HepG2 (cell line): Measurements from ENCODE around the gene COMMD1. TPM values are rescaled to one million over a fixed set of nuclear protein-coding genes. Genes with fewer than 3 reads are reported as not detected.

Source experiments
- ATAC-seq: fragments of 200-7000 bp; cut with Tn5 transposase; 3 replicates; pipeline ENCODE4 v1.9.1; 2020; ENCODE audit warnings: mild to moderate bottlenecking, moderate library complexity
- BruUV-seq: library from RNA; stranded (reverse); fragments of 400-500 nt; replicated peaks from 2 replicates; lab custom pipeline; 2021; lab: Mats Ljungman, UMichigan
- CTCF ChIA-PET: fragments of 300-600 bp; formaldehyde crosslinking; extraction: SDS; loops from one replicate; lab custom pipeline; 2021; ENCODE audit warnings: low total read pairs, inconsistent platforms, low intra/inter-chr PET ratio; lab: Yijun Ruan, JAX
- POLR2A ChIA-PET: fragments of 350-600 bp; sonication (Branson Sonifier 250); formaldehyde crosslinking; loops from one replicate; lab custom pipeline; 2020; ENCODE audit warnings: antibody characterized with exemption, inconsistent platforms; lab: Yijun Ruan, JAX
- DNase-seq: peaks from one replicate; pipeline ENCODE4 v3.0.0-alpha.2; 2015; ENCODE audit warnings: low spot score
- FAIRE-seq: peaks from 3 replicates; lab custom pipeline; 2011; peaks lifted over from hg19 to GRCh38; lab: Jason Lieb, UNC
- H2AFZ ChIP-seq: one replicate; pipeline ENCODE4 v1.6.1; 2011; ENCODE audit warnings: low read length, inconsistent platforms
- H3K27ac ChIP-seq: fragments of 300-600 bp; 3 replicates; pipeline ENCODE4 v1.8.0; 2011; ENCODE audit warnings: mixed run types, mild to moderate bottlenecking, mixed read lengths, low read length, inconsistent platforms; ENCODE audit not compliant: insufficient read depth; ENCODE audit errors: extremely low read length
- H3K27me3 ChIP-seq, 2 experiments: fragments of 200-600 bp in 1 of 2; 2 replicates in 1 of 2; 3 replicates in 1 of 2; pipeline versions ENCODE4 v1.6.0 to v1.8.0; 2011; ENCODE audit warnings: low read length in 2 of 2, mild to moderate bottlenecking in 2 of 2, moderate library complexity in 2 of 2, inconsistent platforms in 1 of 2; ENCODE audit not compliant: insufficient read depth in 2 of 2, control insufficient read depth in 1 of 2
- H3K36me3 ChIP-seq, 2 experiments: fragments of 200-600 bp in 1 of 2; replicated peaks in 1 of 2; 2 replicates in 1 of 2; 3 replicates in 1 of 2; pipeline versions ENCODE4 v1.5.1 to v1.8.0; 2011; ENCODE audit warnings: low read length in 2 of 2, inconsistent platforms in 1 of 2; ENCODE audit not compliant: insufficient read depth in 2 of 2, control insufficient read depth in 1 of 2
- H3K4me1 ChIP-seq: 2 replicates; pipeline ENCODE4 v1.5.1; 2012; ENCODE audit warnings: low read length, inconsistent platforms; ENCODE audit not compliant: insufficient read depth
- H3K4me2 ChIP-seq: 2 replicates; pipeline ENCODE4 v1.6.0; 2011; ENCODE audit warnings: low read depth, low read length, inconsistent platforms
- H3K4me3 ChIP-seq, 3 experiments: fragments of 200-600 bp in 1 of 3; sonication (generic), shearing (Covaris generic) in 1 of 3; replicated peaks in 1 of 3; 2 replicates each; pipeline ENCODE4 v1.5.1; 2011 to 2016; ENCODE audit warnings: low read length in 3 of 3, inconsistent platforms in 2 of 3, low read depth in 2 of 3, mild to moderate bottlenecking in 2 of 3, control low read depth in 1 of 3, mixed read lengths in 1 of 3; ENCODE audit not compliant: insufficient read depth in 1 of 3
- H3K79me2 ChIP-seq: one replicate; pipeline ENCODE4 v1.6.1; 2011; ENCODE audit warnings: low read length, inconsistent platforms; ENCODE audit not compliant: insufficient read depth
- H3K9ac ChIP-seq: 2 replicates; pipeline ENCODE4 v1.6.0; 2011; ENCODE audit warnings: mild to moderate bottlenecking, low read depth, low read length, inconsistent platforms; ENCODE audit not compliant: insufficient read depth
- H3K9me3 ChIP-seq: 2 replicates; pipeline ENCODE4 v1.5.1; 2012; ENCODE audit warnings: mild to moderate bottlenecking, low read length
- H4K20me1 ChIP-seq: 2 replicates; pipeline ENCODE4 v1.6.0; 2011; ENCODE audit warnings: inconsistent platforms, mild to moderate bottlenecking, low read length, moderate library complexity; ENCODE audit not compliant: insufficient read depth
- AGO1 ChIP-seq: fragments of 200-400 bp; formaldehyde crosslinking; IDR thresholded peaks from 2 replicates; pipeline ENCODE4 v1.6.1; 2017; ENCODE audit warnings: mild to moderate bottlenecking, low read depth, low read length, moderate library complexity; ENCODE audit not compliant: poor library complexity, severe bottlenecking
- CTCF ChIP-seq: sonication (generic); formaldehyde crosslinking; IDR thresholded peaks from 2 replicates; pipeline ENCODE4 v1.5.0; 2020; ENCODE audit warnings: mild to moderate bottlenecking, missing genetic modification reagents, moderate library complexity
- FOXP4 ChIP-seq: sonication (generic); formaldehyde crosslinking; IDR thresholded peaks from 2 replicates; pipeline ENCODE4 v1.4.0; 2020; ENCODE audit warnings: missing genetic modification reagents
- POLR2G ChIP-seq: fragments of 200-400 bp; formaldehyde crosslinking; IDR thresholded peaks from 2 replicates; pipeline ENCODE4 v1.6.1; 2018; ENCODE audit warnings: mild to moderate bottlenecking, low read depth, low read length, moderate library complexity
- STAG1 ChIP-seq: sonication (generic); formaldehyde crosslinking; IDR thresholded peaks from 2 replicates; pipeline ENCODE4 v1.4.0; 2020; ENCODE audit warnings: missing genetic modification reagents
- WGBS: methylation state at CpG from one replicate; pipeline ENCODE4 v1.1.6; 2017; ENCODE audit warnings: low lambda C conversion rate; 5-methylcytosine and 5-hydroxymethylcytosine counted together
- in situ Hi-C: cut with HindIII; loops from 2 replicates; pipeline ENCODE4 v1.10.0; 2017; ENCODE audit warnings: low pct_unique_long_range_greater_than_20kb; ENCODE audit not compliant: extremely low pct_ligation_motif_present
- intact Hi-C: fragments of 100-400 bp; cut with micrococcal nuclease; formaldehyde crosslinking; loops from one replicate; pipeline ENCODE4 v1.10.0; 2022; ENCODE audit not compliant: unreplicated experiment
- polyA plus RNA-seq, 8 experiments: library from polyadenylated mRNA; depleted of rRNA in 3 of 8; stranded (reverse) in 7 of 8; unstranded in 1 of 8; fragments of >200 nt; fragmentation: Illumina TruSeq in 4 of 8; extraction: Trizol in 4 of 8; gene quantifications; 2 replicates each; pipeline versions ENCODE4 v1.2.1 to v1.2.3, GENCODE V29; 2011 to 2016; ENCODE audit warnings: low read depth in 4 of 8, missing spikeins in 1 of 8, mixed read lengths in 1 of 8; ENCODE audit not compliant: insufficient read depth in 1 of 8
- total RNA-seq, 5 experiments: library from RNA; depleted of rRNA; stranded (reverse); fragments of >200 nt; fragmentation: Illumina TruSeq; extraction: Trizol; gene quantifications; 2 replicates each; pipeline ENCODE4 v1.2.3, GENCODE V29; 2016; ENCODE audit warnings: low read depth in 1 of 5

COMMD1 gene
- total and polyA plus RNA-seq, 2 of the 13 experiments (the other 11 are each of a cell fraction or from before 2014, with no cell fraction given) = 25.7 to 105 TPM

- TF ChIP-seq FOXP4 (CRISPR knock-in tag) (no peak), AGO1 (no peak)
These were observed 63.9 kb downstream of the COMMD1 start (continued) for GRCh38 chr2:61969376-61969775.

GRCh38 chr2:61970807-61971556 lies 65.5 kb downstream of the COMMD1 start:
- 87% methylated on average over 14 of the region's 14 CpGs for WGBS

More at GRCh38 chr2:61970807-61971556, 65.5 kb downstream of the COMMD1 start:
- no peaks in the 10 kb centered on the region for H3K79me2 ChIP-seq
- H3K4me1 ChIP-seq = no peaks in the 10 kb centered on the region
- ChIA-PET POLR2A (no interaction called here), CTCF (interaction anchor here (1.4 kb wide), 1 partner anchor 53 kb away, joined by 4 read pairs; no protein-coding TSS in a partner anchor)
- no peak overlapping the region for H3K9ac ChIP-seq
- H3K4me2 ChIP-seq = no peak overlapping the region
- no peak overlapping the region for H2AFZ ChIP-seq
- intact Hi-C loops = no loop called here
- no peaks in the 10 kb centered on the region for H3K9me3 ChIP-seq
- DNase-seq (no peak), FAIRE-seq (no peak), ATAC-seq (0 out of 3 replicates have a peak, but pooled peaks have one; percentile 54)
- H3K36me3 ChIP-seq = no peaks in the 10 kb centered on the region
- no peak overlapping the region for H3K4me3 ChIP-seq
- no peaks in the 10 kb centered on the region for H3K27me3 ChIP-seq
- no peak overlapping the region for H3K27ac ChIP-seq
- no TSS peak for BruUV-seq
- in situ Hi-C loops = no loop called here
- no peaks in the 10 kb centered on the region for H4K20me1 ChIP-seq
- TF ChIP-seq STAG1 (CRISPR knock-in tag) = peak; percentile 30
- 0 out of 2 replicates have a peak, but pooled peaks have one; percentile 26 for TF ChIP-seq CTCF (CRISPR knock-in tag)
- no peak for TF ChIP-seq POLR2G
- TF ChIP-seq, all 625 proteins: peak for 2
